PFSK-1 (cell line): ENCODE measurements around the gene OR2V1.

ENCODE experiments used
- FOXP2 ChIP-seq: optimal IDR thresholded peaks from 2 replicates; pipeline ENCODE3; 2011; ENCODE audit warnings: borderline replicate concordance, control low read depth, inconsistent platforms; ENCODE audit not compliant: insufficient read depth; ENCODE audit errors: extremely low read length, extremely low read depth
- POLR2AphosphoS5 ChIP-seq: IDR thresholded peaks from 2 replicates; pipeline ENCODE4 v1.6.1; 2012; ENCODE audit warnings: low read depth, mild to moderate bottlenecking, control low read depth, low read length, moderate library complexity
- REST ChIP-seq, 2 experiments: IDR thresholded peaks; 2 replicates each; pipeline versions ENCODE4 v1.6.1 to v1.8.0; 2011 to 2012; ENCODE audit warnings: low read depth in 2 of 2, low read length in 2 of 2, control low read depth in 1 of 2, inconsistent platforms in 1 of 2, mild to moderate bottlenecking in 1 of 2, moderate library complexity in 1 of 2; ENCODE audit not compliant: insufficient read depth in 1 of 2
- SIN3A ChIP-seq: IDR thresholded peaks from 2 replicates; pipeline ENCODE4 v1.6.1; 2012; ENCODE audit warnings: mild to moderate bottlenecking, low read length, moderate library complexity, borderline replicate concordance; ENCODE audit not compliant: insufficient read depth
- TAF1 ChIP-seq: IDR thresholded peaks from 2 replicates; pipeline ENCODE4 v1.6.1; 2012; ENCODE audit warnings: low read length, control low read depth, borderline replicate concordance; ENCODE audit not compliant: insufficient read depth

OR2V1 gene

GRCh38 chr5:181167814-181168488, 37.0 kb upstream of the OR2V1 start:
- no peak for TF ChIP-seq TAF1
- no peak for TF ChIP-seq FOXP2
- no peak for TF ChIP-seq REST (IDR thresholded peaks at IDR 0.05; ENCODE audit: insufficient read depth in 1 of 2, low read depth in 2 of 2, low read length in 2 of 2)
- TF ChIP-seq POLR2AphosphoS5: no peak
- TF ChIP-seq SIN3A: no peak

GRCh38 chr5:181166812-181167733, 36.1 kb upstream of the OR2V1 start:
- TF ChIP-seq TAF1 (no peak), REST (IDR thresholded peaks at IDR 0.05; ENCODE audit: insufficient read depth in 1 of 2, low read depth in 2 of 2, low read length in 2 of 2) (no peak), SIN3A (no peak), FOXP2 (no peak), POLR2AphosphoS5 (no peak)

GRCh38 chr5:181164076-181164952, 33.3 kb upstream of the OR2V1 start:
- no peak for TF ChIP-seq FOXP2
- TF ChIP-seq REST (IDR thresholded peaks at IDR 0.05; ENCODE audit: insufficient read depth in 1 of 2, low read depth in 2 of 2, low read length in 2 of 2): no peak
- TF ChIP-seq SIN3A: no peak
- TF ChIP-seq POLR2AphosphoS5: no peak
- TF ChIP-seq TAF1: no peak

- TF ChIP-seq REST (IDR thresholded peaks at IDR 0.05; ENCODE audit: insufficient read depth in 1 of 2, low read depth in 2 of 2, low read length in 2 of 2): no peak
- no peak for TF ChIP-seq TAF1
- no peak for TF ChIP-seq POLR2AphosphoS5
- TF ChIP-seq FOXP2: no peak
- TF ChIP-seq SIN3A: no peak
Measured at GRCh38 chr5:181163487-181164075, 32.6 kb upstream of the OR2V1 start.
